B cell (primary cell): ENCODE measurements around the gene PIK3C2G. TPM values are rescaled to one million over a fixed set of nuclear protein-coding genes. Genes with fewer than 3 reads are reported as not detected.

Experiments
- ATAC-seq: fragments of 200-7000 bp; cut with Tn5 transposase; one replicate; pipeline ENCODE4 v1.10.0; 2021; ENCODE audit warnings: low read depth, mild to moderate bottlenecking, moderate number of reproducible peaks, moderate library complexity
- CTCF ChIA-PET: fragments of 350-600 bp; sonication (Branson Sonifier 250); formaldehyde crosslinking; loops from one replicate; lab custom pipeline; 2021; ENCODE audit warnings: antibody characterized with exemption, inconsistent platforms; lab: Charles Lee
- POLR2A ChIA-PET: fragments of 350-600 bp; sonication (Branson Sonifier 250); formaldehyde crosslinking; loops from one replicate; lab custom pipeline; 2021; ENCODE audit warnings: antibody characterized with exemption; lab: Charles Lee
- DNase-seq: peaks from one replicate; pipeline ENCODE4 v3.0.0; 2013
- H2AFZ ChIP-seq: 2 replicates; pipeline ENCODE4 v1.6.1; 2012; ENCODE audit warnings: mild to moderate bottlenecking, low read depth, low read length; ENCODE audit not compliant: insufficient read depth, poor library complexity, severe bottlenecking
- H3K27ac ChIP-seq, 2 donors: 1 replicate in 1 of 2; 2 replicates in 1 of 2; pipeline ENCODE4 v1.5.1; 2012 to 2013; ENCODE audit warnings: low read length in 2 of 2, mild to moderate bottlenecking in 2 of 2, moderate library complexity in 1 of 2
- H3K27me3 ChIP-seq, 4 experiments: fragments of 200-600 bp in 1 of 4; sonication (generic) in 1 of 4; replicated peaks in 1 of 4; 1 replicate in 2 of 4; 2 replicates in 2 of 4; pipeline versions ENCODE4 v1.6.1 to v1.7.0; 2013 to 2016; ENCODE audit warnings: low read length in 3 of 4, mild to moderate bottlenecking in 2 of 4, mixed read lengths in 1 of 4, moderate library complexity in 1 of 4; ENCODE audit not compliant: insufficient read depth in 4 of 4, control insufficient read depth in 3 of 4; ENCODE audit errors: control extremely low read depth in 1 of 4
- H3K36me3 ChIP-seq, 2 experiments: replicated peaks in 1 of 2; 1 replicate in 1 of 2; 2 replicates in 1 of 2; pipeline versions ENCODE4 v1.6.1 to v1.7.1; 2013; ENCODE audit warnings: low read length in 1 of 2; ENCODE audit not compliant: insufficient read depth in 2 of 2, control insufficient read depth in 1 of 2; ENCODE audit errors: control extremely low read depth in 1 of 2, extremely low read depth in 1 of 2
- H3K4me1 ChIP-seq, 2 donors: fragments of 200-600 bp in 1 of 2; sonication (generic) in 1 of 2; 1 replicate in 1 of 2; 2 replicates in 1 of 2; pipeline versions ENCODE4 v1.5.1 to v1.6.1; 2013 to 2017; ENCODE audit warnings: low read length in 2 of 2; ENCODE audit not compliant: control insufficient read depth in 2 of 2, insufficient read depth in 2 of 2
- H3K4me2 ChIP-seq: replicated peaks from 2 replicates; pipeline ENCODE3; 2012; ENCODE audit warnings: mild to moderate bottlenecking, low read depth, low read length; ENCODE audit not compliant: poor library complexity, severe bottlenecking
- H3K4me3 ChIP-seq, 5 experiments: fragments of 200-600 bp in 1 of 5; sonication (generic) in 1 of 5; 1 replicate in 3 of 5; 2 replicates in 2 of 5; pipeline versions ENCODE4 v1.5.1 to v1.7.0; 2011 to 2016; ENCODE audit warnings: low read length in 4 of 5, mild to moderate bottlenecking in 4 of 5, low read depth in 2 of 5, control low read depth in 1 of 5, moderate library complexity in 1 of 5; ENCODE audit not compliant: insufficient read depth in 1 of 5; ENCODE audit errors: control extremely low read depth in 1 of 5, extremely low read depth in 1 of 5
- H3K79me2 ChIP-seq: fragments of 200-600 bp; sonication (generic); one replicate; pipeline ENCODE4 v1.6.0; 2016; ENCODE audit warnings: low read length; ENCODE audit not compliant: control insufficient read depth, insufficient read depth
- H3K9ac ChIP-seq: fragments of 200-600 bp; sonication (generic); 2 replicates; pipeline ENCODE4 v1.6.1; 2017; ENCODE audit warnings: mild to moderate bottlenecking, low read length, moderate library complexity
- H3K9me3 ChIP-seq, 3 donors: one replicate each; pipeline versions ENCODE4 v1.6.1 to v1.7.1; 2013; ENCODE audit warnings: low read length in 2 of 3; ENCODE audit not compliant: control insufficient read depth in 2 of 3, insufficient read depth in 1 of 3; ENCODE audit errors: control extremely low read depth in 1 of 3
- H4K20me1 ChIP-seq: 2 replicates; pipeline ENCODE4 v1.6.0; 2012; ENCODE audit warnings: mild to moderate bottlenecking, low read length; ENCODE audit not compliant: insufficient read depth, control insufficient read depth, poor library complexity, severe bottlenecking
- H3K27ac Mint-ChIP-seq: one replicate; pipeline ENCODE4 v1.8.0; 2021; ENCODE audit warnings: mixed read lengths
- H3K27me3 Mint-ChIP-seq: one replicate; pipeline ENCODE4 v1.8.0; 2021; ENCODE audit warnings: mixed read lengths
- H3K4me1 Mint-ChIP-seq: one replicate; pipeline ENCODE4 v1.8.0; 2021; ENCODE audit warnings: mixed read lengths
- H3K4me3 Mint-ChIP-seq: one replicate; pipeline ENCODE4 v1.8.0; 2021; ENCODE audit warnings: mixed read lengths
- H3K9me3 Mint-ChIP-seq: one replicate; pipeline ENCODE4 v1.8.0; 2022; ENCODE audit warnings: mixed read lengths; ENCODE audit not compliant: insufficient read depth
- EZH2 ChIP-seq: IDR thresholded peaks from 2 replicates; pipeline ENCODE4 v1.6.1; 2012; ENCODE audit warnings: borderline replicate concordance, low read depth, mild to moderate bottlenecking, moderate library complexity, low read length; ENCODE audit not compliant: insufficient read depth, poor library complexity, severe bottlenecking
- WGBS: methylation state at CpG from one replicate; pipeline ENCODE4 v1.1.5; 2013; ENCODE audit warnings: missing lambda C conversion rate; ENCODE audit not compliant: insufficient coverage; 5-methylcytosine and 5-hydroxymethylcytosine counted together
- intact Hi-C: fragments of 100-400 bp; cut with micrococcal nuclease; formaldehyde crosslinking; loops from one replicate; pipeline ENCODE4 v1.10.0; 2022
- polyA plus RNA-seq: library from polyadenylated mRNA; depleted of rRNA; stranded (reverse); fragments of >200 nt; gene quantifications from 2 replicates; pipeline ENCODE4 v1.2.3, GENCODE V29; 2012
- total RNA-seq, 2 donors: library from RNA; stranded (reverse); fragments of 120-200 nt in 1 of 2; gene quantifications; 1 replicate in 1 of 2; 2 replicates in 1 of 2; pipeline versions ENCODE4 v1.2.3 to v1.2.4, GENCODE V29; 2013 to 2022
- TF ChIP-seq, protein P1 (sequence below): fragments of 200-600 bp; IDR thresholded peaks from one replicate; pipeline ENCODE4 v1.8.0; 2022; ENCODE audit warnings: antibody characterized with exemption, mild to moderate bottlenecking

Gene PIK3C2G
- total and polyA plus RNA-seq, 2 donors (not counting 1 experiment from before 2014, with no cell fraction given): not detected

DNA sequence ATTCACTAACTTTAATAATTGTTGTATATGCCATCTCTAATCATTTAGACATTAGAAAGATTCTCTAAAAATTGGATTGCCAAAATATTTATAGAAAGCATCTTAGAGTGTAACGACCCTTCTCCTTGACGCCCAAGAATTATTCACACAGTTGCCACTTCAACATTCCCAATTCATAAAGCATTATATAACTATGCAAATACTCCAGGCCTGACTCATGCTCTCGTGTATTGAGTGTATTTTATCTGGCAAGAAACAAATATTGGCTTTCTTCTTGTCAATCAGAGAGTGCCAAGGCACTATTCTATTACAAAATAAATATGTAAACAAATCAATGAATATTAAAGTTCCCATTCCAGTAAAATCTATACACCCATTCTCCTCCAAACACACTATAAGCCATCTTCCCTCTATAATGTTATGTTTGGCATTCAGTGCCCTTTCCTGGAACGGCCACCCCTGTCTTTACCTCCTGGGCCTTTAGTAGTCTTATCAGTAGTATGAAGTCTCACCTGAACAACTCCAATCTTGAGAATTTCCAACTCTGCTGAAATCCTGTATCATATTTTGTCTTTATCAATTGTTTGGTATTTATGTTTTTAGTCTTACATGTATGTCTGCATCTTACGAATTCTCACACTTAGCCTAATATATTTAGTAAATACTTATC lies 182.6 kb downstream of the PIK3C2G start:
- H4K20me1 ChIP-seq: no peaks in the 10 kb centered on the region
- Mint-ChIP-seq H3K4me1 (no peaks in the 10 kb centered on the region), H3K27me3 (no peaks in the 10 kb centered on the region), H3K9me3 (peaks cover 1% of the 10 kb centered on the region), H3K4me3 (no peak overlapping the region), H3K27ac (no peak overlapping the region)
- ChIA-PET CTCF (no interaction called here), POLR2A (no interaction called here)
- no peaks in the 10 kb centered on the region for H3K36me3 ChIP-seq
- ATAC-seq (no peak), DNase-seq (no peak)
- no peaks in the 10 kb centered on the region for H3K4me1 ChIP-seq
- TF ChIP-seq, protein P1, sequence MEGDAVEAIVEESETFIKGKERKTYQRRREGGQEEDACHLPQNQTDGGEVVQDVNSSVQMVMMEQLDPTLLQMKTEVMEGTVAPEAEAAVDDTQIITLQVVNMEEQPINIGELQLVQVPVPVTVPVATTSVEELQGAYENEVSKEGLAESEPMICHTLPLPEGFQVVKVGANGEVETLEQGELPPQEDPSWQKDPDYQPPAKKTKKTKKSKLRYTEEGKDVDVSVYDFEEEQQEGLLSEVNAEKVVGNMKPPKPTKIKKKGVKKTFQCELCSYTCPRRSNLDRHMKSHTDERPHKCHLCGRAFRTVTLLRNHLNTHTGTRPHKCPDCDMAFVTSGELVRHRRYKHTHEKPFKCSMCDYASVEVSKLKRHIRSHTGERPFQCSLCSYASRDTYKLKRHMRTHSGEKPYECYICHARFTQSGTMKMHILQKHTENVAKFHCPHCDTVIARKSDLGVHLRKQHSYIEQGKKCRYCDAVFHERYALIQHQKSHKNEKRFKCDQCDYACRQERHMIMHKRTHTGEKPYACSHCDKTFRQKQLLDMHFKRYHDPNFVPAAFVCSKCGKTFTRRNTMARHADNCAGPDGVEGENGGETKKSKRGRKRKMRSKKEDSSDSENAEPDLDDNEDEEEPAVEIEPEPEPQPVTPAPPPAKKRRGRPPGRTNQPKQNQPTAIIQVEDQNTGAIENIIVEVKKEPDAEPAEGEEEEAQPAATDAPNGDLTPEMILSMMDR: no peak
- no peak for TF ChIP-seq EZH2
- intact Hi-C loops: no loop called here
- H3K4me3 ChIP-seq: no peak overlapping the region
- no peak overlapping the region for H3K4me2 ChIP-seq
- H3K9me3 ChIP-seq: peaks cover 0 to 1% (median 0%) of the 10 kb centered on the region in 3 donors
- WGBS: no CpG with 5 or more reads among the region's 5 CpGs
- H2AFZ ChIP-seq: no peak overlapping the region
- H3K27ac ChIP-seq: no peak overlapping the region
- no peak overlapping the region for H3K9ac ChIP-seq
- no peaks in the 10 kb centered on the region for H3K79me2 ChIP-seq
- no peaks in the 10 kb centered on the region for H3K27me3 ChIP-seq

GRCh38 chr12:18446061-18446644 lies 184.8 kb downstream of the PIK3C2G start:
- 38% methylated on average over 1 of the region's 3 CpGs for WGBS
- TF ChIP-seq, protein P1: no peak
- TF ChIP-seq EZH2: no peak
- no peaks in the 10 kb centered on the region for H3K27me3 ChIP-seq
- no peak overlapping the region for H3K9ac ChIP-seq
- no peaks in the 10 kb centered on the region for H3K4me1 ChIP-seq
- H3K9me3 ChIP-seq: peaks cover 0 to 1% (median 0%) of the 10 kb centered on the region in 3 donors
- no peaks in the 10 kb centered on the region for H3K36me3 ChIP-seq
- Mint-ChIP-seq H3K27ac (no peak overlapping the region), H3K4me3 (no peak overlapping the region), H3K4me1 (no peaks in the 10 kb centered on the region), H3K9me3 (peaks cover 1% of the 10 kb centered on the region), H3K27me3 (no peaks in the 10 kb centered on the region)
- no peak overlapping the region for H3K4me2 ChIP-seq
- no peak overlapping the region for H3K4me3 ChIP-seq
- ATAC-seq (no peak), DNase-seq (no peak)
- H3K27ac ChIP-seq: no peak overlapping the region
- POLR2A ChIA-PET: no interaction called here
- H3K79me2 ChIP-seq: no peaks in the 10 kb centered on the region
- CTCF ChIA-PET: no interaction called here
- no peak overlapping the region for H2AFZ ChIP-seq
- intact Hi-C loops: no loop called here
- no peaks in the 10 kb centered on the region for H4K20me1 ChIP-seq
